VCaP (cell line): ENCODE data around the gene TM9SF1.
"Not testable (repeated sequence)": the region's sequence is repeated elsewhere in the genome, so short reads cannot be mapped to it uniquely, and the experiment has no call there.

ENCODE experiments used
- H3K27ac ChIP-seq: fragments of 450-650 bp; 2 replicates; pipeline ENCODE4 v1.5.1; 2017
- TF ChIP-seq, protein P1 (sequence below): fragments of 450-650 bp; conservative IDR thresholded peaks from 2 replicates; pipeline ENCODE4 v1.5.1; 2017; ENCODE audit warnings: mild to moderate bottlenecking, moderate library complexity

TM9SF1 gene

DNA sequence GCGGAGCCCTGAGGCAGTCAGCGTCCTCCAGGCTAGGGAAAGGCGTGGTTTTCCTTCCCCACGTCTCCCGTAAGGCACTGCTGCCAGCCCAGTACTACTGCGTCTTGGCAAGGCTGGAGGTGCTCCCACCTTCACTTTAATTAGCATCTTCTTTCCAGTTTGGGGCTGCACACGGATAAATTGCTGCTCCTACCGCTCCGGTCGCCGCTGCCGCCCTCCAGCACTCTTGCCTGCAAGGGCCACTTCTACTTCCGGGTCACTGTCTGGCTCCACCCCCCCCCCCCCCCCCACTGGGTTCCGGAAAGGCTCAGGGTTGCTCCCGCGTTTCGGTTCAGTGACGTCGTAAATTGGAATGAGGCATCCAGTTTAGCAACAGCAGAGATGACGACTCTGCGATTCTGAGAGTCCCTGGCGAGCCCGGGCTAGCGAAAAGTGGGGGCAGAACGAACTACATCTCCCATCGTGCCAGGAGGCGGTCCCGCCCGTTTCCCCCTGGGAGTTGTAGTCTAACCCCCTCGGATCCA, 36.9 kb upstream of the TM9SF1 start, which contains the start of gene NEDD8:
Gene NEDD8, minus strand, starts transcription at position 247 of the 524 bp plus-strand sequence. Its CDS starts 100 bp downstream, at position 147.
- TF ChIP-seq, protein P1, sequence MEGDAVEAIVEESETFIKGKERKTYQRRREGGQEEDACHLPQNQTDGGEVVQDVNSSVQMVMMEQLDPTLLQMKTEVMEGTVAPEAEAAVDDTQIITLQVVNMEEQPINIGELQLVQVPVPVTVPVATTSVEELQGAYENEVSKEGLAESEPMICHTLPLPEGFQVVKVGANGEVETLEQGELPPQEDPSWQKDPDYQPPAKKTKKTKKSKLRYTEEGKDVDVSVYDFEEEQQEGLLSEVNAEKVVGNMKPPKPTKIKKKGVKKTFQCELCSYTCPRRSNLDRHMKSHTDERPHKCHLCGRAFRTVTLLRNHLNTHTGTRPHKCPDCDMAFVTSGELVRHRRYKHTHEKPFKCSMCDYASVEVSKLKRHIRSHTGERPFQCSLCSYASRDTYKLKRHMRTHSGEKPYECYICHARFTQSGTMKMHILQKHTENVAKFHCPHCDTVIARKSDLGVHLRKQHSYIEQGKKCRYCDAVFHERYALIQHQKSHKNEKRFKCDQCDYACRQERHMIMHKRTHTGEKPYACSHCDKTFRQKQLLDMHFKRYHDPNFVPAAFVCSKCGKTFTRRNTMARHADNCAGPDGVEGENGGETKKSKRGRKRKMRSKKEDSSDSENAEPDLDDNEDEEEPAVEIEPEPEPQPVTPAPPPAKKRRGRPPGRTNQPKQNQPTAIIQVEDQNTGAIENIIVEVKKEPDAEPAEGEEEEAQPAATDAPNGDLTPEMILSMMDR = no peak
- peak within 1 kb of the TSS; percentile 85 for H3K27ac ChIP-seq

DNA sequence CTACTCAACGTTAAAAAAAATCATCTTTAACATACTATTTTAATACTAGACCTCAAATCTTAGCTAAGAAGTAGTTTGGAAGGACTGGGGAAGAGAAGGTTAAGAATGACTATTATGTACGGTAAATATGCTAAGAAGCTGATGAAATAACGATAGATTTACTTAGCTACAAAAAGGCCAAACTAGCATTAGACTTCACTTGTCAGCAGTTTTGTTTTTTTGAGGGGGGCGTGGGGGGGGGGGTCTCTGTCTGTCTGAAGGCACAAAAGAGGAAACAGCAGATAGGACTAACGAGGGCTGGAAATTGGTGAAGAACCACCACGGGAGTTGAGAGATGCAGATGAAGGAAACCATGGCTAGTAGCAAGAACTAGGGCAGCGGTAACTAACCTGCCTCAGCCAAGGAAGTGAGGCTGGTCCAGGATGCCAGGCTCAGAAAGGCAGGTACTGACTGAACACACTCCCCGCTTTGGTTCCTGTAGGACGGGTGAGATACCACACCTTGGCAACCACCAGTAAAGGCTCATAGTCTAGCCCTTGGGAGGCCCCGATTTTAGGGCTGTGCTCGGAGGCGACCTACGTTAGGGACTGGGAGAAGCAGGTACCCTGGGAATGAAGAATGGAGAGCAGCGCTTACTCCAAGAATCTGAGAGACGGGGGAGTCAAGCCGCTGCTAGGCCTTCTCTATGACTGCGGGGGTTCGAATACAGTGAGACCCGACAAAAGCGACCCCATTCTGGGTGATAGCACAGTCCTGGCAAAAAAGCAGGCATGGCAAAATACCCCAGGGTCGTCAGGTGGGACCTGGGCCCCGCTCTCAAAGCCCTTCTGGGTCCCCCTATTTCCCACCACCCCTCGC, 36.3 kb upstream of the TM9SF1 start:
- TF ChIP-seq, protein P1 = no peak
- H3K27ac ChIP-seq = peak overlapping the region; percentile 85

DNA sequence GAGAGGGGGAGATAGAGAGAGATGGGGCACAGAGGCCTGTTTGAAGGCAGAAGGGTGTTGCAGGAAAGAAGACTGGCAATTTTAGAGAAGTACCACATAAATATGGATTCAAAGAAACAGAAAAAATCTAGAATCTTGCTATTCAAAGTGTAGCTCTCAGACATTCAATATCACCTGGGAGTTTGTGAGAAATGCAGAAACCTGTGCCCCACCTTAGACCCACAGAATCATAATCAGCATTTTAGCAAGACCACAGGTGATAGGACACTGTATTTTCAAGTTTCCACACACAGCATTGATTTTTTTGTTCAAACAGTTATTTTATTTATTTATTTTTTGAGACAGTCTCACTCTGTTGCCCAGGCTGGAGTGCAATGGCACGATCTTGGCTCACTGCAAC, 33.7 kb upstream of the TM9SF1 start:
- no peak overlapping the region for H3K27ac ChIP-seq
- TF ChIP-seq, protein P1 = no peak

DNA sequence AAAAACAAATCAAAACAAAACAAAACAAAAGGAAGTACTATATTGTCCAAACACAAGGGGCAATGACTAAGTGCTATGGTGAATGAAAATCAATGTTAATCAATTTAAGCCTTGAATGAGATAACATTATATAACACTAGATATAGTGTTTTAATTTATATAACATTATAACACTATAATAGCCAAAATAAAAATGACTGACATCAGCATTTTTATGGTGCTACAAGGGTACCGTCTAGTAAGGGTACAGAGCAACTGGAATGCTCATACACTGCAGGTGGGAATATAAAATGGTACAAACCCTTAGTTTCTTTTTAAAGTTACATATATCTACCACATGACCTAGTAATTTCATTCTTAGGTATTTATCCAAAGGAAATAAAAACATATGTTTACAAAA, 31.2 kb upstream of the TM9SF1 start:
- H3K27ac ChIP-seq = no peak overlapping the region
- TF ChIP-seq, protein P1 = no peak

DNA sequence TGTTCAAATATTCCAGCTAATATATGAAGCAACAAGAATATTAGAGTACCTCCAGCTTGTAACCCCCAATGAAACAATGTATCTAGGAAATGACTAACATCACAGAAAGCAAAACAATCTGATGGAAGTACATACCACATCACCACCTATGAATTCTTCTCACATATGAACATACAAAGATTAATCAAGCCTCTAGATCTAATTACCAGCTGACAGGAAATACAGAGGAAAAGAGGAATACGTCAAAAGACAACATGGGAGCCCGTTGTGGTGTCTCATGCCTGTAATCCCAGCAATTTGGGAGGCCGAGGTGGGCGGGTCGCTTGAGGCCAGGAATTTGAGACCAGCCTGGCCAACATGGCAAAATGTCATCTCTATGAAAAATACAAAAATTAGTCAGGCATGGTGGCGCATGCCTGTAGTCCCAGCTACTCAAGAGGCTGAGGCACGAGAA, 29.4 kb upstream of the TM9SF1 start:
- TF ChIP-seq, protein P1 = no peak
- no peak overlapping the region for H3K27ac ChIP-seq

DNA sequence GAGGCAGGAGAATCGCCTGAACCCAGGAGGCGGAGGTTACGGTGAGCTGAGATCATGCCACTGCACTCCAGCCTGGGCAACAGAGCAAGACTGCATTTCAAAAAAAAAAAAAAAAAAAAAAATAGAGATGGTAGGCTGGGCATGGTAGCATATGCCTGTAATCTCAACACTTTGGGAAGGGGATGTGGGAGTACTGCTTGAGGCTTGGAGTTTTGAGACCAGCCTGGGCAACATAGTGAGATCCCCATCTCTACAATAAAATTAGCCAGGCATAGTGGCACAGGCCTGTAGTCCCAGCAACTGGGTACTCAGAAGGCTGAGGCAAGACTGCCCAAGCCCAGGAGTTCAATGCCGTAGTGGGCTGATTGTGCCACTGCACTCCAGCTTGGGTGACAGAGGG, 27.7 kb upstream of the TM9SF1 start:
- not testable (repeated sequence) for H3K27ac ChIP-seq

DNA sequence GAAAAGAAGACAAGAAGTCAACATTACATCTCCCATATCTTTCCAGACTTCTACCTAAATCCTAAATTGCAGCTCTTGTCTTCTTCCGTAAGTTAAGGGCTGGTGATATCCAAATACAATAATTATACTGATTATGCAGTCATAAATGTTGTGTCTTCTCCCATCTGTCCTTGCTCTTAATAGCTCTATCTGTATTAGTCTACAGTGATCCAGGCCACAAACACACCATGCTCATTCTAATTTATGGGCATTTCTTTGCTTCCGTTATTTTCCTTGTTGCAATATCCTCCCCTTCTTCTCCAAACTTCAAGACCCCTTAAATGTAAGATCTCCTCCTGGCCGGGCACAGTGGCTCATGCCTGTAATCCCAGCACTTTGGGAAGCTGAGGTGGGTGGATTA, 24.3 kb upstream of the TM9SF1 start:
- no peak overlapping the region for H3K27ac ChIP-seq
- TF ChIP-seq, protein P1 = no peak

DNA sequence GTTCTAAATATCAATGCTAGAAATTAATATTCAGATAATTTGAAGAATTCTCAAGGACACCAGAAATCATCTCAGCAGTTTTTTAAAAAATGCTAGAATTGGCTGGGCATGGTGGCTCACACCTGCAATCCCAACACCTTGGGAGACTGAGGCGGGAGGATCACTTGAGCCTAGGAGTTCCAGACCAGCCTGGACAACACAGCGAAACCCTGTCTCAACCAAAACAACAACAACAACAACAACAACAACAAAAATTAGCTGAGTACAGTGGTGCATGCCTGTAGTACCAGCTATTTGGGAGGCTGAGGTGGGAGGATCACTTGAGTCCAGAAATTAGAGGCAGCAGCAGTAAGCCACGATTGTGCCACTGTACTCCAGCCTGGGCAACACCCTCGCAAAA, 23.8 kb upstream of the TM9SF1 start:
- TF ChIP-seq, protein P1 = no peak
- no peak overlapping the region for H3K27ac ChIP-seq

DNA sequence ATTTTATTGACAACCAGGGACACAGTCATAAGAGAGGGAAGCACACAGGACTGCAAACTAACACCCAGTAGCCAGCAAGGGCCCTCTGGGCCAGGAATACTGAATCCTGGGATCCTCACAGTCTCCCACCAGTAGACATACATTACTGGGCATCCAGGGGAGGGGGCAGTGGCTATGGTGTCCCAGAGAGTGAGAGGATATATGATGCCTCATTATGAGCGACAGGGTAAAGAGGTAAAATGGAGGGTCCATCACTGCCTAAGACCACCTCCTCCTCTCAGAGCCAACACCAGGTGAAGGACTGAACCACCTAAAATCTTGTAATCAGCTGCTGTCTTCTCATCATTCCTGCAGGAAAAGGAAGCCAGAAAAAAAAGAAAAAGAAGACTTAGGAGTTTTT, 21.6 kb upstream of the TM9SF1 start:
- not testable (repeated sequence) for H3K27ac ChIP-seq
